ENCODE measurements around the gene CCDC88A.
"Not testable (repeated sequence)": the region's sequence is repeated elsewhere in the genome, so short reads cannot be mapped to it uniquely, and the experiment has no call there.

Gene CCDC88A, protein sequence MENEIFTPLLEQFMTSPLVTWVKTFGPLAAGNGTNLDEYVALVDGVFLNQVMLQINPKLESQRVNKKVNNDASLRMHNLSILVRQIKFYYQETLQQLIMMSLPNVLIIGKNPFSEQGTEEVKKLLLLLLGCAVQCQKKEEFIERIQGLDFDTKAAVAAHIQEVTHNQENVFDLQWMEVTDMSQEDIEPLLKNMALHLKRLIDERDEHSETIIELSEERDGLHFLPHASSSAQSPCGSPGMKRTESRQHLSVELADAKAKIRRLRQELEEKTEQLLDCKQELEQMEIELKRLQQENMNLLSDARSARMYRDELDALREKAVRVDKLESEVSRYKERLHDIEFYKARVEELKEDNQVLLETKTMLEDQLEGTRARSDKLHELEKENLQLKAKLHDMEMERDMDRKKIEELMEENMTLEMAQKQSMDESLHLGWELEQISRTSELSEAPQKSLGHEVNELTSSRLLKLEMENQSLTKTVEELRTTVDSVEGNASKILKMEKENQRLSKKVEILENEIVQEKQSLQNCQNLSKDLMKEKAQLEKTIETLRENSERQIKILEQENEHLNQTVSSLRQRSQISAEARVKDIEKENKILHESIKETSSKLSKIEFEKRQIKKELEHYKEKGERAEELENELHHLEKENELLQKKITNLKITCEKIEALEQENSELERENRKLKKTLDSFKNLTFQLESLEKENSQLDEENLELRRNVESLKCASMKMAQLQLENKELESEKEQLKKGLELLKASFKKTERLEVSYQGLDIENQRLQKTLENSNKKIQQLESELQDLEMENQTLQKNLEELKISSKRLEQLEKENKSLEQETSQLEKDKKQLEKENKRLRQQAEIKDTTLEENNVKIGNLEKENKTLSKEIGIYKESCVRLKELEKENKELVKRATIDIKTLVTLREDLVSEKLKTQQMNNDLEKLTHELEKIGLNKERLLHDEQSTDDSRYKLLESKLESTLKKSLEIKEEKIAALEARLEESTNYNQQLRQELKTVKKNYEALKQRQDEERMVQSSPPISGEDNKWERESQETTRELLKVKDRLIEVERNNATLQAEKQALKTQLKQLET (N-terminal part only)

GRCh38 chr2:55419679-55420438 is at the start of gene CCDC88A:
Gene CCDC88A (minus strand): TSS chr2:55419856. CDS start chr2:55419079, 777 bp downstream.
- DNase-seq: peak; percentile 92

GRCh38 chr2:55461679-55462078 is 42.0 kb upstream of the CCDC88A start:
- no peak for DNase-seq

DNA sequence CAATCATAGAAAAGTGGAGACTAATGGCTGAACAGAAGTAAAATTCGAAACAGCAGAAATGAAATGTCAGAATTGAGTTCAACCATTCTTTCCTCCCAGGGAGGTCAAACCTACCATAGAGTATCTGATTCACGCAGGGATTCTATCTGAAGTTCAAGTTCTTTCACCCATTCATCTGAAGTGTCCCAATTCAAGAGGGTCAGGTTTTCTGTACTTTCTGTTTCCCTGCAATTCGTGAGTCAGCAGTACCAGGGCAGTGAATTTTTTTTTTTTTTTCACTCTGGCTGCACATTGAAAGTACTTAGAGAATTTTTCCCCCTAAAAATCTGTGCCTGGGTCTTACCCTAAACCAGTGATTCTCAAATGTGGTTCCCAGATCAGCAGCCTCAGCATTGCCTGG is 40.9 kb upstream of the CCDC88A start:
- DNase-seq: no peak

DNA sequence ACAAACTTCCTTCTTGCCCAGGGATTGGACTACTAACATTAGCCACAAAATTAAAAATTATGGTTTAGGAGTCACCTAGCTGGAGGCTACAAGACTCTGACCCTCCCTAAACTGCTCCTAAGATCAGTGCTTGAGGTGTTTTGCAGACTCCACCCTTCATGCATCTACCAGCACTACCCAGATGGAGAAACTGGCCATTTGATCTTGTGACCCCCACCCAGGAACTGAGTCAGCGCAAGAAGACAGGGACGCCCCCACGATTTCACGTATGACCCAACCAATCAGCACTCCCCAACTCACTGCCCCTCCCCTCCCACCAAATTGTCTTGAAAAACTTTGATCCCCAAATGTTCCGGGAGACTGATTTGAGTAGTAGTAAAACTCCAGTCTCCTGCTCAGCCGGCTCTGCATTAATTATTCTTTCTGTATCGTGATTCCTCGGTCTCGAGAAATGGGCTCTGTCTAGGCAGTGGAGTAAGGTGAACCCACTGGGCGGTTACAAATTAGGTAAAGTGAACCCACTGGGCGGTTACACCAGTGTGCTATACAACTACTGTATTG is 40.1 kb upstream of the CCDC88A start:
- no peak for DNase-seq

DNA sequence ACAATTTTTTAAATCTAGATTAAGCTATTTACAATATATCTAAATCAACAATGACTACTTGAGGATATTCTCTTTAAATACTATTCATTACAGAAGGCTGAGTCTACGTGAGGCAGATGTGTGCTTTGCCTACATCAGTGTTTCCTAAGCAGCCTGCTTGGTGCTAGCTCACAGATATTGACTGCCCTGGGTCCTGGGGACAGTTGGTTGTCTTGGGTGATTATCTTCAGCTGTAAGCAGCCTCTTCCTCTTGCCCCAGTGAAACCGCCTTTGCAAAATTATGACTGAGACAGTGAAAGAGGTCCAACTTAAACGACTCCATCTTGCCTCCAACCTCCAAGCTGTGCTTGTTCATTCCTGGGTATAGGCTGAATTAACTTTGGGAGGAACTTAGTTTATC is 39.6 kb upstream of the CCDC88A start:
- no peak for DNase-seq

- DNase-seq: no peak
Measured at GRCh38 chr2:55454121-55454520, 34.5 kb upstream of the CCDC88A start.

GRCh38 chr2:55452879-55453278 is 33.2 kb upstream of the CCDC88A start:
- no peak for DNase-seq

- DNase-seq: no peak
Measured at GRCh38 chr2:55451699-55452098, 32.0 kb upstream of the CCDC88A start.

- not testable (repeated sequence) for DNase-seq
Measured at GRCh38 chr2:55450014-55450413, 30.4 kb upstream of the CCDC88A start.

- not testable (repeated sequence) for DNase-seq
Measured at GRCh38 chr2:55442045-55442760, 22.5 kb upstream of the CCDC88A start.

- no peak for DNase-seq
Measured at GRCh38 chr2:55441280-55441892, 21.7 kb upstream of the CCDC88A start.

DNA sequence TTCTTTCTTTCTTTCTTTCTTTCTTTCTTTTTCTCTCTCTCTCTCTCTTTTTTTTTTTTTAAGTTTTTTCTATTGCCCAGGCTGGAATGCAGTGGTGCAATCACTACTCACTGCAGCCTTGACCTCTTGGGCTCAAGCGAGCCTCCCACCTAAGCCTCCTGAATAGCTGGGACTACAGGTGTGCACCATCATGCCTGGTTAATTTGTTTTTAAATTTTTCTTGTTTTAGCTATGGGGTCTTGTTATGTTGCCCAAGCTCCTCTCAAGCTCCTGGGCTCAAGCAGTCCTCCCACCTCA is 19.4 kb upstream of the CCDC88A start:
- no peak for DNase-seq

- DNase-seq: no peak
Measured at GRCh38 chr2:55438391-55439100, 18.9 kb upstream of the CCDC88A start.

DNA sequence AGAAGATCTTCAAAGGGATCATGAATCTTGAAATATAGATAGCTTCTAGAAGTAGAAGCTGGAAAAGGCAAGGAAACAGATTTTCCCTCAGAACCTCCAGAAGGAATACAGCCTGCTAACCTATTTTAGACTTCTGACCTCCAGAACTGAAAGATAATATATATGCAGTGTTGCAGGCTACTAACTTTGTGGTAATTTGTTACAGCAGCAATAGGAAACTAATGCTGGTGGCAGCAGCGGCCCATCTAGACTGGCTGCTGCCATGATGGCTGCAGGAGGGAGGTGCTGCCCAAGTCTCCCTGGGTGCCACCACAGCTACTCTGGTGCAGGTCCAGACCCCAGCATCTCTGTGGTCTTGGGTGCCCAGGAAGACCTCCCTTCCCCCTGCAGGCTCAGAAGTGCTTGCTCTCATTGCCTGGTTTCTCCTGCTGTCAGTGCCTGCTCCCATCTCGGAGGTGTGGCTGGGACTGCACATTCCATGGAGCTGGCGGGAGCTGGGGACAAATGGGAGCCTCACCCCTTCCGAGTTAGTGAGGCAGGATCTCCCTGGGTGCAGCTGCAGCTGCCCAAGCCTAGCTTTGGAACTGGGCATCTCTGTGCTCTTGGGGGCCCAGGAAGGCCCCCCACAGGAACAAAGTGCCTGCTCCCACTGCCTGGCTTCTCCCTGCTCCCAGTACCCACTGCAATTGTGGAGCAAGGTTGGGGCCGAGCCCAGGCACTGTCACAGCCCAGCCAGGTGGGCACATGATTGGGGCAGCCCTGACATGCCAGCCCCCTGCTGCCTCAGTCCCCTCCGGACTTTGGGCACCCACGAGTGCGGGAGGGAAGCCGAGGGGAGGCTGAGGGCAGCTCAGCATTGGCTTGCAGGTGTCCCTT is 18.1 kb upstream of the CCDC88A start:
- DNase-seq: no peak

DNA sequence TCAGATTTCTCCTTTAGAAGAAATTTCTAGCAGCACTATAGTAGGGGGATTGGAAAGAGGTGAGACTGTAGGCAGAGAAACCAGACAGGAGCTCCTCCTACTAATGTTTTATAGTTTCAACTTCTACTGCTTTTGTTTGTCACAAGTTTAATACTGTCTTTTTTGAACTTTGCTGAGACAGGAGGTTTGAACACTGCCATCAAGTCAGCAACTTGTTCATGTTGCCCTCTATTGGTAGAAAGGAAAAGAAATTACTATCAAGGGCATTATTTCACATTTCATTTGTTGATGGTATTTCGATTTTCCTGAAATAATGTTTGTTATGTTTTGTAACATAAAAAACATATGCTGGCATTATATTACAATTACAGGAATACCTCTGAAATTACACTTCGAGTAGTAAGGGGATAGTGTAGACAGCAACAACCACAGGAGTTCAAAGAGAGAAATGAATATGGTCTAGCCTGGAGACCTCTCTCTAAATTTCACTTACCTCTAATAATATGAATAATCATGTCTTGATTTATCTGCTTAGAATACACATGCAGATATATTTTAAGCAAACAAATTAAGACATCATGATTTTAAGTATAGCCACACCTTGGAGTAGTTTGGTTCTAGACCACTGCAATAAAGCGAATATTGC is 12.4 kb upstream of the CCDC88A start:
- DNase-seq: no peak

GRCh38 chr2:55430211-55430975 is 10.7 kb upstream of the CCDC88A start:
- DNase-seq: no peak

GRCh38 chr2:55428258-55428657 is 8.6 kb upstream of the CCDC88A start:
- no peak for DNase-seq

- DNase-seq: no peak
Measured at GRCh38 chr2:55425431-55425831, 5.8 kb upstream of the CCDC88A start.
